Measurements from ENCODE around the gene DNMBP. TPM values are rescaled to one million over a fixed set of nuclear protein-coding genes. Genes with fewer than 3 reads are reported as not detected.
"Not testable (repeated sequence)": the region's sequence is repeated elsewhere in the genome, so short reads cannot be mapped to it uniquely, and the experiment has no call there.

The DNMBP gene
- total RNA-seq, 1 donor from 2014 or later: 1.0 TPM

- not testable (repeated sequence) for H3K27ac Mint-ChIP-seq
Observed at GRCh38 chr10:99895066-99895465, 114.7 kb downstream of the DNMBP start.

GRCh38 chr10:99894613-99895012 lies 115.1 kb downstream of the DNMBP start:
- DNase-seq (ENCODE audit: low spot score): no peak
- no peaks in the 10 kb centered on the region for H3K27me3 Mint-ChIP-seq (ENCODE audit: low read depth)
- H3K36me3 Mint-ChIP-seq (ENCODE audit: low read depth): no peaks in the 10 kb centered on the region
- no peaks in the 10 kb centered on the region for H3K4me1 Mint-ChIP-seq (ENCODE audit: low read depth)
- H3K9me3 Mint-ChIP-seq: no peaks in the 10 kb centered on the region
- intact Hi-C loops (cut with micrococcal nuclease): no loop called here
- H3K27ac Mint-ChIP-seq: no peak overlapping the region
- no peak overlapping the region for H3K4me3 Mint-ChIP-seq (ENCODE audit: low read depth)

More at GRCh38 chr10:99895066-99895465, 114.7 kb downstream of the DNMBP start:
- H3K4me3 Mint-ChIP-seq (ENCODE audit: low read depth); H3K4me1 Mint-ChIP-seq (ENCODE audit: low read depth); intact Hi-C loops (cut with micrococcal nuclease); DNase-seq (ENCODE audit: low spot score); H3K9me3 Mint-ChIP-seq; H3K27me3 Mint-ChIP-seq (ENCODE audit: low read depth); H3K36me3 Mint-ChIP-seq (ENCODE audit: low read depth): not testable (repeated sequence)

- intact Hi-C loops (cut with micrococcal nuclease): no loop called here
- H3K4me1 Mint-ChIP-seq (ENCODE audit: low read depth): no peaks in the 10 kb centered on the region
- no peaks in the 10 kb centered on the region for H3K36me3 Mint-ChIP-seq (ENCODE audit: low read depth)
- no peak overlapping the region for H3K27ac Mint-ChIP-seq
- DNase-seq (ENCODE audit: low spot score): no peak
- peaks cover 4% of the 10 kb centered on the region for H3K27me3 Mint-ChIP-seq (ENCODE audit: low read depth)
- H3K9me3 Mint-ChIP-seq: no peaks in the 10 kb centered on the region
- no peak overlapping the region for H3K4me3 Mint-ChIP-seq (ENCODE audit: low read depth)
Observed at GRCh38 chr10:99888622-99889021, 121.1 kb downstream of the DNMBP start.

- no peak for DNase-seq (ENCODE audit: low spot score)
- Mint-ChIP-seq H3K36me3 (ENCODE audit: low read depth) (no peaks in the 10 kb centered on the region), H3K4me3 (ENCODE audit: low read depth) (no peak overlapping the region), H3K9me3 (no peaks in the 10 kb centered on the region), H3K27ac (no peak overlapping the region), H3K4me1 (ENCODE audit: low read depth) (peaks cover 6% of the 10 kb centered on the region), H3K27me3 (ENCODE audit: low read depth) (peaks cover 9% of the 10 kb centered on the region)
- intact Hi-C loops (cut with micrococcal nuclease): no loop called here
Observed at GRCh38 chr10:99883523-99883922, 126.2 kb downstream of the DNMBP start.

- DNase-seq (ENCODE audit: low spot score): no peak
- Mint-ChIP-seq H3K4me1 (ENCODE audit: low read depth) (peaks cover 6% of the 10 kb centered on the region), H3K9me3 (no peaks in the 10 kb centered on the region), H3K4me3 (ENCODE audit: low read depth) (no peak overlapping the region), H3K27ac (no peak overlapping the region), H3K36me3 (ENCODE audit: low read depth) (no peaks in the 10 kb centered on the region), H3K27me3 (ENCODE audit: low read depth) (peaks cover 19% of the 10 kb centered on the region)
- intact Hi-C loops (cut with micrococcal nuclease): no loop called here
Observed at GRCh38 chr10:99881371-99881770, 128.4 kb downstream of the DNMBP start.

- no peak overlapping the region for H3K27ac Mint-ChIP-seq
- no peaks in the 10 kb centered on the region for H3K36me3 Mint-ChIP-seq (ENCODE audit: low read depth)
- no peaks in the 10 kb centered on the region for H3K9me3 Mint-ChIP-seq
- peaks cover 30% of the 10 kb centered on the region for H3K27me3 Mint-ChIP-seq (ENCODE audit: low read depth)
- no peak for DNase-seq (ENCODE audit: low spot score)
- intact Hi-C loops (cut with micrococcal nuclease): no loop called here
- no peak overlapping the region for H3K4me3 Mint-ChIP-seq (ENCODE audit: low read depth)
- peaks cover 6% of the 10 kb centered on the region for H3K4me1 Mint-ChIP-seq (ENCODE audit: low read depth)
Observed at GRCh38 chr10:99880080-99880835, 129.5 kb downstream of the DNMBP start.

GRCh38 chr10:99875473-99875872 lies 134.3 kb downstream of the DNMBP start:
- no peak overlapping the region for H3K4me3 Mint-ChIP-seq (ENCODE audit: low read depth)
- no peak overlapping the region for H3K27ac Mint-ChIP-seq
- no peaks in the 10 kb centered on the region for H3K36me3 Mint-ChIP-seq (ENCODE audit: low read depth)
- H3K4me1 Mint-ChIP-seq (ENCODE audit: low read depth): peaks cover 4% of the 10 kb centered on the region
- H3K27me3 Mint-ChIP-seq (ENCODE audit: low read depth): peaks cover 70% of the 10 kb centered on the region
- DNase-seq (ENCODE audit: low spot score): no peak
- intact Hi-C loops (cut with micrococcal nuclease): no loop called here
- no peaks in the 10 kb centered on the region for H3K9me3 Mint-ChIP-seq

- no peaks in the 10 kb centered on the region for H3K36me3 Mint-ChIP-seq (ENCODE audit: low read depth)
- H3K4me3 Mint-ChIP-seq (ENCODE audit: low read depth): no peak overlapping the region
- intact Hi-C loops (cut with micrococcal nuclease): loop anchor here (5.0 kb wide), 1 partner anchor 133 kb away; the partner anchor contains the start of gene DNMBP
Observed at GRCh38 chr10:99874341-99875085, 135.2 kb downstream of the DNMBP start.

GRCh38 chr10:99873846-99874245 lies 135.9 kb downstream of the DNMBP start:
- Mint-ChIP-seq H3K27me3 (ENCODE audit: low read depth) (peaks cover 72% of the 10 kb centered on the region), H3K36me3 (ENCODE audit: low read depth) (no peaks in the 10 kb centered on the region), H3K4me3 (ENCODE audit: low read depth) (no peak overlapping the region), H3K9me3 (no peaks in the 10 kb centered on the region), H3K4me1 (ENCODE audit: low read depth) (peaks cover 13% of the 10 kb centered on the region), H3K27ac (no peak overlapping the region)
- DNase-seq (ENCODE audit: low spot score): no peak
- intact Hi-C loops (cut with micrococcal nuclease): loop anchor here (5.0 kb wide), 1 partner anchor 133 kb away; the partner anchor contains the start of gene DNMBP

More at GRCh38 chr10:99874341-99875085, 135.2 kb downstream of the DNMBP start:
- no peaks in the 10 kb centered on the region for H3K9me3 Mint-ChIP-seq
- no peak for DNase-seq (ENCODE audit: low spot score)
- H3K27ac Mint-ChIP-seq: no peak overlapping the region
- peaks cover 67% of the 10 kb centered on the region for H3K27me3 Mint-ChIP-seq (ENCODE audit: low read depth)
- H3K4me1 Mint-ChIP-seq (ENCODE audit: low read depth): peaks cover 13% of the 10 kb centered on the region

- Mint-ChIP-seq H3K27me3 (ENCODE audit: low read depth) (peaks cover 77% of the 10 kb centered on the region), H3K27ac (no peak overlapping the region), H3K9me3 (peaks cover 6% of the 10 kb centered on the region), H3K4me1 (ENCODE audit: low read depth) (peaks cover 13% of the 10 kb centered on the region), H3K36me3 (ENCODE audit: low read depth) (peaks cover 5% of the 10 kb centered on the region), H3K4me3 (ENCODE audit: low read depth) (no peak overlapping the region)
- no peak for DNase-seq (ENCODE audit: low spot score)
- intact Hi-C loops (cut with micrococcal nuclease): loop anchor here (5.0 kb wide), 1 partner anchor 135 kb away; the partner anchor contains the start of gene DNMBP
Observed at GRCh38 chr10:99872367-99873162, 137.2 kb downstream of the DNMBP start.

- Mint-ChIP-seq H3K4me3 (ENCODE audit: low read depth) (peak overlapping the region; percentile 41), H3K9me3 (peaks cover 30% of the 10 kb centered on the region), H3K4me1 (ENCODE audit: low read depth) (peaks cover 13% of the 10 kb centered on the region), H3K36me3 (ENCODE audit: low read depth) (peaks cover 14% of the 10 kb centered on the region), H3K27me3 (ENCODE audit: low read depth) (peaks cover 87% of the 10 kb centered on the region), H3K27ac (peak overlapping the region; percentile 75)
- intact Hi-C loops (cut with micrococcal nuclease): loop anchor here (5.0 kb wide), 1 partner anchor 137 kb away; the partner anchor contains the start of gene DNMBP
- DNase-seq (ENCODE audit: low spot score): peak; percentile 46
Observed at GRCh38 chr10:99870123-99870730, 139.5 kb downstream of the DNMBP start.

- no peak for DNase-seq (ENCODE audit: low spot score)
- Mint-ChIP-seq H3K36me3 (ENCODE audit: low read depth) (peaks cover 15% of the 10 kb centered on the region), H3K9me3 (peaks cover 32% of the 10 kb centered on the region), H3K27me3 (ENCODE audit: low read depth) (peaks cover 87% of the 10 kb centered on the region), H3K27ac (no peak overlapping the region), H3K4me3 (ENCODE audit: low read depth) (no peak overlapping the region), H3K4me1 (ENCODE audit: low read depth) (peaks cover 13% of the 10 kb centered on the region)
- intact Hi-C loops (cut with micrococcal nuclease): loop anchor here (5.0 kb wide), 1 partner anchor 138 kb away; the partner anchor contains the start of gene DNMBP
Observed at GRCh38 chr10:99869581-99870122, 140.1 kb downstream of the DNMBP start.
